Activated CD8-positive, alpha-beta memory T cell treated with anti-CD3 and anti-CD28 coated beads for 24 hours (primary cell): ENCODE data around the gene BCAP29.
"Not testable (repeated sequence)": the region's sequence is repeated elsewhere in the genome, so short reads cannot be mapped to it uniquely, and the experiment has no call there.

Source experiments
- DNase-seq: peaks from one replicate; pipeline ENCODE4 v3.0.0-alpha.2; 2020

Gene BCAP29, protein sequence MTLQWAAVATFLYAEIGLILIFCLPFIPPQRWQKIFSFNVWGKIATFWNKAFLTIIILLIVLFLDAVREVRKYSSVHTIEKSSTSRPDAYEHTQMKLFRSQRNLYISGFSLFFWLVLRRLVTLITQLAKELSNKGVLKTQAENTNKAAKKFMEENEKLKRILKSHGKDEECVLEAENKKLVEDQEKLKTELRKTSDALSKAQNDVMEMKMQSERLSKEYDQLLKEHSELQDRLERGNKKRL

DNA sequence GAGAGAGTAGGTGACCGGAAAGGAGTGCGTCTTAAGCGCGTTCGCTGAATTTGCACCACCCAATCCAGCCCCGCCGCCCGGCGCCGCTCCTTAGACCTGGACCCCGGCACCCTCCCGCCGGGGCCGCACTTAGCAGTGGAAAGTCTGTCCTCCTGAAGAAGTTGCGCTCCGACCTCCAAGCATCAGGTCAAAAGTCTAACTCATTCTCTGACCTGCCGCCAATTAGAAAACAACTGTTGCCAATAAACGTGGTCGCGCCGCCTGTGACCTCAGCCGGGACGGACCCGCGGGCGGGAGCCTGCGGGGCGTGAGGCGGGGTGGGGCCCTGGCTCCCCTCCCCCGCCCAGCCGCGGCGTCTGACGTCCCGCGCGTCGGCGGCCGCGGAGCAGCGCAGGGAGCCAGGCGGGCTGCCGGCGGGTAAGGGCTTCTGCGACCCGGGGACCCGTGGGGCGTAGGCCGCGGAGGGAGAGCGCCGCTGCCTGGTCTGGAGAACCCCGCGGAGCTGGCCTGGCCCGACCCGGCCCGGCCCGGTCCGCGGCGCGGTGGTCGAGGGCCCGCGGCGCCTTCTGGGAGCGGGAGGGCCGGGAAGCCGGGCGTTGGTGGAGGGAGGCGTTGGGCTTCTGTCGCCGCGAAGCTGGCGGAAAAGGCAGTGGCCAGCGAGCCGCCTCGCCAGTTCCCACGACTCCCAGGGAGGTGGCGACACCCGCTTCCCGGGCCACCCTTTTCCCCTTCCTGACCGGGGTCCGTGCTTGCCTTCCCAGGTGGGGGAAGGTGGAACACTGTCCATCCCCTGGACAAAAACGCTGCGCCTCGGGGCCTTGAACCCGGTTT is at the start of gene BCAP29:
Gene BCAP29, plus strand, starts transcription at position 362 of the 831 bp plus-strand sequence. CDS start 527 bp downstream, outside the sequence.
- peak; percentile 88 for DNase-seq

DNA sequence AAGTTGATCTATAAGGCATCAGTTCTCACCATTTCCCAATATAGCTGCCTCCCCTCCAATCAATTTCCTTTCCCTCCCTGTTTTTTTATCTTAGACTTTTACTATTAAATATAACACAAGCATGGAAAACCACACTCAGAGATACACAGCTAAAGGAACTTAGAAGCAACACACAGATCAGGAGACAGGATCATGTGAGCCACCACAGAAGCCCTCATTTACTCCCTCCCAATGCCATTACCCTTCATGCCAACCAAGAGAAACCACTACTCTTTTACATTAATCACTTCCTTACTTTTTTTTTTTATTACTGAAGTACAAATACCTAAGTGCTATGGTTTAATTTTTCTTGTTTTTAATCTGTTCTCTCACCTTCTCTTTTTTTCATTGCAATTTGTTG is 49.3 kb upstream of the BCAP29 start:
- DNase-seq: no peak

DNA sequence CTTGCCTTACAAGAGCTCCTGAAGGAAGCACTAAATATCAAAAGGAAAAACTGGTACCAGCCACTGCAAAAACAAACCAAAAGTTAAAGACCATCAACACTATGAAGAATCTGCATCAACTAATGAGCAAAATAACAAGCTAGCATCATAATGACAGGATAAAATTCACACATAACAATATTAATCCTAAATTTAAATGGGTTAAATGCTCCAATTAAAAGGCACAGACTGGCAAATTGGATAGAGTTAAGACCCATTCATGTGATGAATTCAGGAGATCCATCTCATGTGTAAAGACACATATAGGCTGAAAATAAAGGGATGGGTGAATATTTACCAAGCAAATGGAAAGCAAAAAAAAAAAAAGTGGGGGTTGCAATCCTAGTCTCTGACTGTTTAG is 45.9 kb upstream of the BCAP29 start:
- no peak for DNase-seq

DNA sequence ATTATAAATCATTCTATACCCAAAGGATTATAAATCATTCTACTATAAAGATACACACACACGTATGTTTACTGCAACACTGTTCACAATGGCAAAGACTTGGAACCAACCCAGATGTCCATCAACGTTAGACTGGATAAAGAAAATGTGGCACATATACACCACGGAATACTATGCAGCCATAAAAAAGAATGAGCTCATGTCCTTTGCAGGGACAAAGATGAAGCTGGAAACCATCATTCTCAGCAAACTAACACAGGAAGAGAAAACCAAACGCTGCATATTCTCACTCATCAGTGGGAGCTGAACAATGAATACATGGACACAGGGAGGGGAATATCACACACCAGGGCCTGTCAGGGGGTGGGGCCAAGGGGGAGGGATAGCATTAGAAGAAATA is 42.8 kb upstream of the BCAP29 start:
- DNase-seq: not testable (repeated sequence)

DNA sequence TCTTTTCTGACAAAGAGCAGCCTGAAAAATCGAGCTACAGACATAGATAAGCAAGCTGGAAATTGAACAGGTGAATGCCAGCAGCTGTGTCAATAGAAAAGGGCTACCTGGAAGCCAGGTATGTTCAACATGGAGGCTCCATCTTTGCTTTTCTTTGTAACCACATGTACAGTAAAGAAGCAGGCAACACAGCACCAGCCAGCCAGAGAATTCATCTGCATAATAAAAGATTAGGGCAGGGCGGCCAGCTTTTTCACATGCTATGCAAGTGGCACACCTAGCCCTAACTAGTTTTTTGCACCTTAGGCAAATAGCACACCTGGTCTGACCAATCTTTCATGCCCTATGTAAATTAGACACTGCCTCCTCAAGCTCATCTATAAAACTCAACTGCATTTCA is 42.0 kb upstream of the BCAP29 start:
- no peak for DNase-seq

DNA sequence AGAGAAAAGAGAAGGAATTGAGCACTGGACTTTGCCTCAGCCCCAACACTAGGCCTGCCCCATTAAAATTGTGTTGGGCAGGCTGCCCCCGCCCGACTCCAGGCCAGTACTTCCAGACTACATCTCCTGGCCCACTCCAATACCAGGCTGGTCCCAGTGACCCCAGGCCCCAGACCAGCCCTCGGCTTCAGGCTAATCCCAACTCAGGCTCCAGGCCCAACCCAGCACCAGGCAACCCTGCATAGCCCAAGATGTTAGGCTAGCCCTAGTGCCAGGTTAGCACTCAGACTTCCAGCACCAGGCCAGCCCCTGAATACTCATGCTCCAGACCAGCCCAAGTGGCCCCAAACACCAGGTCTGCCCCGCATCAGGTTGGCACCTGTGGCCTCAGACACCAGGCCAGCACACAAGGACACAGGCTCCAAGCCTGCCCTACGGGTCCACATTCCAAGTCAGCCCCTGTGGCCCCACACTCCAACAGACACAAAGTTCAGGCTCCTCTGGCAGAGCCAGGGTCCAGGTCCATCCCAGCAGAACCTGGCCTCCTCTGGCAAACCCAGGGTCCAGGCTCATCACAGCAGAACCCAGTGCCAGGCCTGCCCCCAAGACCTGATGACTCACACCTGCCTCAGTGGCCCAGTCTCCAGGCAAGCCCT is 36.6 kb upstream of the BCAP29 start:
- no peak for DNase-seq

DNA sequence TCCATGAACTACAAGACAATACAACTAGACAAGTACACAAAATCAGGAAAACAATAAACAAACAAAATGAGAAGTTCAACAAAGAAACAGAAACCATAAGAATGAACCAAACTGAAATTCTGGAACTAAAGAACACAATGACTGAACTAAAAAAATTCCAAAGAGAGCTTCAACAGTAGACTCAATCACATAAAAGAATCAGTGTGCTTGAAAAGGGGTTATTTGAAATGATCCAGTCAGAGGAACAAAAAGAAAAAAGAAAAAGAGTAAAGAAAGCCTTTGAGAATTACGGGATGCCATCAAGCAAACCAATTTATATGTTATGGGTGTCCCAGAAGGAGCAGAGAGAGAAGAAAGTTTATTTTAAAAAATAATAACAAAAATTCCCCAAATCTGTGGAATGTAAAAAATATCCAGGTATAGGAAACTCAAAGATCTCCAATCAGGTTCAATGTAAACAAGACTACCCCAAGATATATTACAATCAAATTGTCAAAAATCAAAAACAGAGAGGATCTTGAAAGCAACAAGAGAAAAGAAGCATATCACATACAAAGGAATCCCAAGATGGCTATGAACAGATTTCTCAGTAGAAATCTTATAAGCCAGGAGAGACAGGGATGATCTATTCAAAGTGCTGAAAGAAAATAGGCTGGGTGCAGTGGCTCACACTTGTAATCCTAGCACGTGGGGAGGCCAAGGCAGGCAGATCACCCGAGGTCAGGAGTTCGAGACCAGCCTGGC is 35.0 kb upstream of the BCAP29 start:
- no peak for DNase-seq

DNA sequence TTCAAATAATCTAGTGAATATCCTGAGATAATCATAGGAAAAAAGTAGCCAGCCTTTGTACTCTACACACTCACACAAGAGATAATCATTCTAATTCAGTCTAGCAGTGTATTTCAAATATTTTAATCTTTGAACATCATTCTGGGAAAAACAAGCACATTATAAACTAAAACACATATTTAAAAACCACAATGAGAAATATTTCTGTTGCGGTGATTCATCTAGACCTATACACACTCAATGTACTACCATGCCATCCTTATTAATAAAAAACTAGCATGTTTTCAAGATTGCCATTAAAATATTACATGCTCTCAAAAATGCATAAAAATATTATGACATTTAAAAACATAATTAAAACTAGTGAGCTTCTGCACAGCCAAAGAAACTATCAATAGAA is 28.1 kb upstream of the BCAP29 start:
- DNase-seq: no peak

DNA sequence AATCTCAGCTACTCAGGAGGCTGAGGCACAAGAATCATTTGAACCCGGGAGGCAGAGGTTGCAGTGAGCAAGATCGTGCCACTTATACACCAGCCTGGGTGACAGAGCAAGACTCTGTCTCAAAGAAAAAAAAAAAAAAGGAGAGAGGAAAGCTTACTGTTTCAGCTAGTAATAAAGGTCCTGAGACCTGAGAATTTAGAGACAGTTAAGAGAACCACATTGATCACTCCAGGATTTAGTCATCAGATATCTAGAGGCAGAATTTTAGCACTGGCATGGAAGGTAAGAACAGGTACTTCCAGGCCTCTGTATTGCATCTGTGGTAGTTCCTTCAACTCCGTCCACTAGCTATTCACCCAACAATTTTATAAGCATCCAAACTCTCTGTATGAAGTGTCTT is 24.2 kb upstream of the BCAP29 start:
- no peak for DNase-seq

DNA sequence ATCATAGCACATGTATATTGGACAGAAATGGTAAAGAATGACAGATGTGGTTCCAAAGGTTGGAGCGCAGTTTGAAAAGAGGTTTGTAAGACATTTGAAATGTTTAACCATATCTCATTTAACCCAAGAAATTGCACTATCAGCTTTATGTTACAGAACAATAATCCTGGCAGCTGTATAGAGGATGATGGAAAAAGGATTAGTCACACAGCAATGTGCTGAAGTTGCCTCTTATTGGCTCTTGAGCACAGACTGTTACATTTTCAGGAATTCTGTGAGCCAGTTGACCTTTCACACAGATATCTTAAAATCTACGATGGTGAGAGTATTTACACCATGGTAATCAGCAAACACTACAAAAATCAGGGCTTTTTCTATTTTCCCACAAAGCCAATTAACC is 20.2 kb upstream of the BCAP29 start:
- no peak for DNase-seq

DNA sequence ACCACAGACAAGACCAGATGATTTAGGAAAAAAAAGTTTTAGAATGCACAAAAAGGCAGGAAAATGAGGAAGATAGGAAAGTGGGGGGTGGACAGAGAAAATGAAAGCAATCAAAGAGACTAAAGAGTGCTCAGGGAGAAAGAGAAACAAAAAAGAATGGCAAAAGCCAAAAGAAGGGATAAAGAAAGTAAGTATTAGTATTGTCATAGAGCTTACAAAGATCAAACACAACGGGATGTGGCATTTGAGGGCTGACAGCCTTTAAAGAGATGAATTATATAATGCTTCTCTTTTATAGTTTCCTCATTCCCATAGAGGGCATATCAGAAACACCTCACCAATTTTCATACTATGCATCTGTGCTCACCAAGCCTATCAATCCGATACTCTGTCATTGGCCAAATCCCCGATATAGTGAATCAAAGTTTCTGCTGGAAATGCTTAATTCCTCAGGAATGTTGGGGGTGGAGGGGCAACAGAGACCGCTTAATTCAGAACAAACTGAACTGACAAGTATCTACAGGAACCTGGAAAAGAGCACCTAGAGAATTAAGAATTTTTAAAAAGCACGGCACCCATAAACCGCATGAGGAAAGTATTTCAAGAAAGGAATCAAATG is 19.0 kb upstream of the BCAP29 start:
- no peak for DNase-seq

DNA sequence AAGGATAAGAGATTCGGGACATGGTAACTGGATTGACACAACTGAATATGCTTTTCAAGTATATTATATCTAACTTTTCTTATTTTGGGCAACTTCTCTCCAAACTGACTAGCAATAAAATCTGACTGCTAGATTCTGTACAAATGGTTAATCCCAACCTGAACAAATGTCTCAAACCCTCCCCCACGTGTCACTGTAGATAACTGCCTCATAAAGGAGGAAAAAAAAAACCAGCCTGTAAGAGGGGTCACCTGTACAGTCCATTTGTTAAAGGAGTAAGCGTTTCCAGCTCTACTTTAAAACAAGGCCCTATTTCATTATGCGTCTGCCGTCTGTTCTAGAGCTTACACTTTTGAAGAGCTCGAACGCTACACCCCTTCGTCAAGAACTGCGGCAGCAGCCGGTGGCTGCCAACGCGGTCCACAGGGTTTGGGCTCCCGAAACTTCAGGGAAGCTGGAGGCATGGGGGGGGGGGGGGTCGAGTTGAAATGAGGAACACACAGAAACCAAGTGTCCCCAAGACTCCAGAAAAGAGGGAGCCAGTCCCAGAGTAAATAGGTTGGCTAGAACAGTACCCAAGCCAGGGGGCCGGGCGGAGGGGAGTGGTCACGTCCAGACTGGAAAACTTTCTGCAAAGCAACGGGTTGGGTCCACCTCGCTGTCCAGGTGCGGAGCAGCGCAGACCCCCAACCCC is 16.8 kb upstream of the BCAP29 start:
- DNase-seq: no peak

DNA sequence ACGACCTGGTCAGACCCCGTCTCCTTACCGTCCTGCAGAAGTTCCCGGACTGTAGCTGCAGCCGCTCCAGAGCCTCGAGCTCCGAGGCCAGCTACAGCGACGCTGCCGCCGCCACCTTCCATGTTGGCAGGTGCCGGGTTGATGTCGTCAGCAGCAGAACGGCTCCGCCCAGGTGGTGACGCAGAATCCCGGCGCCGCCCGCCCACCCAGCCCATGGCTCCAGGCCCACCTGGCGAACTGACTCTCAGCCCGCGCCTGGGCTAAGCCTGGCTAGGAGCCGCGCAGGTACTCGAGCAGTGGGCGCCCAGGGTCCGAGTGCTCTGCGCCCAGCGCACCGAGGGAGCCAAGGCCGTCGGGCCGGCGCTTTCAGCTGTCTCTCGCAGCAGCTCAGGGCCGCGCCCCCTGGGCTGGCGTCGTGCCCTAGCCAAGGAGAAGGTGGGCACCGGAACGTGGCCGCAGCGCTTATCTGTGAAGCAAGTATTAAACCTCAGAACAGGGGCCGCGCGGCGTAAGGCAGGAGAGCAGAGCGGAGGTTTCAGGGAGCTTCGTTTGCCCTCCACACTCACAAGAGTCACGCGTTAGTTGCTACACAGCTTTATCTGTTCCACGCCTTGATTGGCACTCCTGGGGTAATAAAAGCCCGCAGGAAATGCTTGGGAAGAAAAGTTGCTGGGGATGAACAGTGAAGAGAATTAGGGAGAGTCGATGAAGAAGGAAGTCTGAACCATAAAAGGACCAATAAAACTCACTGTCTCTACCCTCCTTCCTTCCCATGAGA is 16.1 kb upstream of the BCAP29 start, which contains the start of the genes COG5 and DUS4L:
Gene COG5, minus strand, starts transcription at position 146 of the 778 bp plus-strand sequence. Its CDS starts 24 bp downstream, at position 122.
Gene DUS4L, plus strand, starts transcription at position 197 of the 778 bp plus-strand sequence. CDS start 3,100 bp downstream, outside the sequence.
- DNase-seq: peak; percentile 94

DNA sequence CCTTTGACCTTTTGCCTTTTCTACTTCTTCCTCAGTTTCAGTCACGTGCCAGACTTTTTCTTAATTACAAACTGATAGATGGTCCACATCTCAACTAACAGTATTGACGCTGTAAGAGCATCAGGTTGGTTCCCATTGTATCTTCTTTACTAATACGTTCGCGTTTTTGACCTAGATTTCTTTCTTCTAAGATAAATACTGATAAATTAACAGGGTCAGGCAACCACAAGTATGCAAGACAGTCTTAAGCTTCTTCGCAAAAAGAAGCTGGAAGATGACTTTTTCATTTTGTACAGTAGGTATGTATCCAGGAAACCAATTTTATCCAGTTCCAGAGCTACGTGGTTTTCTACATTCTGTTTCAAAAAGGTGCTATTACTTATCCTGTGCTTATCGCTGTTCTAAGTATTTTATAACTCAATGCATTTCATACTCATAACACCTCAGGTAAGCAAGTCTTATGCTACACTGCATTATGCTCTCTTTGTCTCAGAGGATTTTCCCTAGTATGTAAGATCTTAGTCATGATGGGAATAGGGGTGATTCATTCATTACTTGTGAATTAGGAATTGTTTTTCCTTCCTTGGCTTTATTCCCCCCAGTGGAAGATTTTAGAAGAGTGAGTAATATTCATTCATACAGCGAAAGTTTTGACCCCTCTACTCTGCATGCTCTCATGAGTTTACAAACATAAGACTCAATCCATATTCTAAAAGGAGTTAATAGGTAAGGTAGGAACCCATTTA is 15.3 kb upstream of the BCAP29 start:
- no peak for DNase-seq

DNA sequence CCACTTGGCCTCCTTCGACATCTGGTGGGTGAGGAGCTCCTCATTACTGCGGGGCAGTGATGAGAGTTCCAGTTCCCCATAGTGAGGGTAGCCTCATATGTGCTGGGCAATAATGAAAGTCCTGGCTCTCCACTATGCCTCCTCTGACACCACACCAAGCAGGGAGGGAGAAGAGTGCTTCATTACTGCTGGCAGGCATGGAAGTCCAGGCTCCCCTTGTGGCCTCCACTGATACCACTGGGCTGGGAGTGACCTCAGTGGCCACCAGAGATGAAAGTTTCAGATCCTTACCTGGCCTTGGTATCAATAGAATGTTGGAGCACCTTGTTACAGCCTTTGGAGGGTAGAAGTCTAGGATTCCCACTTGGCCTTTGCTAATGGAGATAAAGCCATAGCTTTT is 9.7 kb upstream of the BCAP29 start:
- no peak for DNase-seq

DNA sequence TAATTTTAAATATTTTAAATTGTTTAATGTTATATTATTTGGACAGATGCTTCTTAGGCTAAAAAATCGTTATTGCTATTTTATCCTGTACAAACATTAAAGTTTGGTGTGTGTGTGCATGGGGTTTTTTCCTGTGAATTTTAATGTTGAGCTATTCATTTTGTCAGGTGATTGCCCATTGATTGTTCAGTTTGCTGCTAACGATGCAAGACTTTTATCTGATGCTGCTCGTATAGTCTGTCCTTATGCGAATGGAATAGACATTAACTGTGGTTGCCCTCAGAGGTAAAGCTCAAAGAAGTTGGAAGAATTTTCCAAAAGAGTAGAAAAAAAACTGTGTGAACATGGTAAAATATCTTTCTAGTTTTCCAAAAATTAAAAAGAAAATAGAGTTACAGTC is 6.5 kb upstream of the BCAP29 start:
- no peak for DNase-seq

DNA sequence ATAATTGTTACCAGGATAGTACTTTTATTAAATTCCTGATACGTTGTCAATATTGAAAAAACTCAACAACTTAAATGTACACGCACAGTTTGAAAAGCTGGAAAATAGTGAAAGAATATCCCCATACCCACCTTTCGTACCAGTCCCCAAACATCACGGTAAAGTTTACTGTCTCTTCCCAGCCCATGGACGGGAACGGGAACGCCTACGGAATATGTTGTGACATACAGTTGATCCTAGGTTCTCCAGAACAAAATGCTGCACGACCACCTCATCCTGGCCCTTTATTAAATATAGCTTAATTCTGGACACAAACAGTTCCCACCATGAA is 527 bp upstream of the BCAP29 start:
- DNase-seq: no peak

DNA sequence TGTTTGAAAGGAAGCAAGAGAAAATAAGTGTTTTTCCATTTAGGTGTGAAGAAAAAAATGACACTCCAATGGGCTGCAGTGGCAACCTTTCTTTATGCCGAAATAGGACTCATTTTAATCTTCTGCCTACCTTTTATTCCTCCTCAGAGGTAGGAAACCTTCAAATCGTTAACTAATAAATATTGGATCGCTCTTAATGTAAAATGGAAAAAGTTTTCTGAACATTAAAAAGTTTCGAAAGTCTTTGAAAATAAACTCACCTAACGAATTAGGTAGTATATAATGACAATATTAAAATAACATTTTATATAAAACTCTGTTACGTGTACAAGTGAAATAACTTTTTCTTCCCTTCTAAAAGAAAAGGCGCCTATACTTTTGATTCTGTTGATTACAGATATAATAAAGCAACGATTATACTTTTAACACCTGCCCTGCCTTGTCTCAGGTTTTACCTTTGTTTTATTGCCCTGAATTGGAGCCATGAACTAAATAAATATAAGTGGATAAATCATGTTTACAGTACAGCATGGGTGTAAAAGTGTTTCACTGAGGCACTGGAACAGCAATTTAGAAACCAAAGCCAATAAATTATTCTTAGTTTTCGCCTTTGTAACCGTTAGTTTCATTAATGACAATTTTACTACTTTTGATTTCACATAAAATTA is 804 bp downstream of the BCAP29 start:
- no peak for DNase-seq

DNA sequence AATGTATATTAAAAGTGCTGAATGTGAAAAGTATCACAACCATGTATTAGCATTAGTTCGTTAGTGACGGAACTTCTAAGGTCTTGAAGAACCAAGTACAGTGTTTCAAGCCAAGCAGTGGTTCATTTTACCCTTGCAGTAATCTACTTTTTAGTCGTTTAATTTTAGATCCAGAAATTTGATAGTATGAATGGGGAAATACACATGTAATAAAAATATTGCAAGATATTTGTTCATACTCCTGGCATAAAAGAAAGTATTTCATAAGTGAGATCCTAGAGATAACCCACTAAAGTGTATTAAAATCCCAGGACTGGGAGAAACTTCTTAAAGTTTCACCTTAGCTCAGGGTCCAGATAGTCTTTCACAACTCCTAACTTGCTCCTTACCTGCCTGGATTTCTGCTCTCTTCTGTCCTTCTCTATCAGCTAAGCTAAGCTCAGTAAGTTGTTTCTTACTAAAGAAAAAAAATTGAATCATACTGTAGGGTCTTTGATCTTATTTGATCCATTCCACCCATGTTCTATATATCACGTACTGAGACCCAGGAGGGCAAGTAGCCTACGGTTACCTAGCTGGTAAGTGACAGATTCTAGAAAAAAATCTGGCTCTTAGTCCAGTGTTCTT is 1.5 kb downstream of the BCAP29 start:
- DNase-seq: no peak
